Activated naive CD8-positive, alpha-beta T cell treated with anti-CD3 and anti-CD28 coated beads, Interleukin-2, amount 10 ng/mL, durations not matched to agents 7 days and 5 days (primary cell): ENCODE data around the gene NAA25. TPM values are rescaled to one million over a fixed set of nuclear protein-coding genes. Genes with fewer than 3 reads are reported as not detected.
"Not testable (repeated sequence)": the region's sequence is repeated elsewhere in the genome, so short reads cannot be mapped to it uniquely, and the experiment has no call there.

Experiments
- ATAC-seq: fragments of 150-1000 bp; cut with Tn5 transposase; one replicate; pipeline ENCODE4 v1.10.0; 2021; ENCODE audit warnings: low read depth, moderate library complexity
- POLR2A ChIA-PET: fragments of 350-600 bp; sonication (Branson Sonifier 250); formaldehyde crosslinking; loops from one replicate; lab custom pipeline; 2021; ENCODE audit warnings: antibody characterized with exemption; lab: Charles Lee
- DNase-seq: peaks from one replicate; pipeline ENCODE4 v3.0.0; 2021
- H3K27ac Mint-ChIP-seq: one replicate; pipeline ENCODE4 v1.8.0; 2022; ENCODE audit warnings: mild to moderate bottlenecking, mixed read lengths
- H3K27me3 Mint-ChIP-seq: one replicate; pipeline ENCODE4 v1.8.0; 2022; ENCODE audit warnings: mild to moderate bottlenecking, moderate library complexity, mixed read lengths
- H3K36me3 Mint-ChIP-seq: one replicate; pipeline ENCODE4 v1.8.0; 2021; ENCODE audit warnings: mild to moderate bottlenecking, mixed read lengths
- H3K4me1 Mint-ChIP-seq: one replicate; pipeline ENCODE4 v1.8.0; 2021; ENCODE audit warnings: mixed read lengths
- H3K4me3 Mint-ChIP-seq: one replicate; pipeline ENCODE4 v1.8.0; 2022; ENCODE audit warnings: mild to moderate bottlenecking, moderate library complexity, mixed read lengths
- H3K9me3 Mint-ChIP-seq: one replicate; pipeline ENCODE4 v1.8.0; 2021; ENCODE audit warnings: mixed read lengths
- total RNA-seq, 2 experiments: library from RNA; stranded (reverse); gene quantifications; one replicate each; pipeline ENCODE4 v1.2.3, GENCODE V29; 2021

NAA25 gene
- total RNA-seq, 2 experiments from 2014 or later, result 26.0 to 28.5 TPM

DNA sequence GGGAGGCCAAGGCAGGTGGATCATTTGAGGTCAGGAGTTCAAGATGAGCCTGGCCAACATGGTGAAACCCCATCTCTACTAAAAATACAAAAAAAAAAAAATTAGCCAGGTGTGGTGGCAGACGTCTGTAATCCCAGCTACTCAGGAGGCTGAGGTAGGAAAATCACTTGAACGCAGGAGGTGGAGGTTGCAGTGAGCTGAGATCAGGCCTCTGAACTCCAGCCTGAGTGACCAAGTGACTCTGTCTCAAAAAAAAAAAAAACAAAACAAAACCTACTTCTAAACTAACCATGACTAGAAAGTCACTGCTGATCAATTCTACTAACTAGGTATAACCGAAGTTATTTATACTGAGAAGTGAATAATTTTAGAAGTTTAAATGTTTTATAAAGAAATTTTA, 99.0 kb downstream of the NAA25 start:
- Mint-ChIP-seq H3K4me1 (peaks cover 27% of the 10 kb centered on the region), H3K36me3 (peaks cover 21% of the 10 kb centered on the region)
- POLR2A ChIA-PET, result interaction anchor here (0.6 to 6.5 kb wide), 3 partner anchors 12 to 1861 kb away, joined by 3 to 218 read pairs (median 4); no protein-coding TSS in a partner anchor
- not testable (repeated sequence) for H3K27me3 Mint-ChIP-seq, ATAC-seq, H3K4me3 Mint-ChIP-seq, H3K27ac Mint-ChIP-seq, H3K9me3 Mint-ChIP-seq, DNase-seq

DNA sequence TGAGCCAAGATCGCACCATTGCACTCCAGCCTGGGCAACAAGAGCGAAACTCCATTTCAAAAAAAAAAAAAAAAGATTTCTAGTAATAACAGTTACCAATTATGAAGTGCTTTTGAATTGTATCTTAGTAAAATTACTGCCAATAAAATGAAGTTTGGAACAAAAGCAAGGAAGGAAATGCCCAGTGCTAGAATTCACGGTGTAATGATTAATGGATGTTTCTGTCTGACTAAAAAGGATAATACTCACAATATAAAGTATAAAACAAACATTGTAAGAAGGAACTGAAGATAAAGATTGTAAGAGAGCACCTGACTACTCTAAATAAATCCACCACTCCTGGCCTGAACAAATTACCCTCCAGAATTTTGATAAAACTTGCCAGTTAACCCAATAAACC, 99.7 kb downstream of the NAA25 start:
- DNase-seq, result no peak

DNA sequence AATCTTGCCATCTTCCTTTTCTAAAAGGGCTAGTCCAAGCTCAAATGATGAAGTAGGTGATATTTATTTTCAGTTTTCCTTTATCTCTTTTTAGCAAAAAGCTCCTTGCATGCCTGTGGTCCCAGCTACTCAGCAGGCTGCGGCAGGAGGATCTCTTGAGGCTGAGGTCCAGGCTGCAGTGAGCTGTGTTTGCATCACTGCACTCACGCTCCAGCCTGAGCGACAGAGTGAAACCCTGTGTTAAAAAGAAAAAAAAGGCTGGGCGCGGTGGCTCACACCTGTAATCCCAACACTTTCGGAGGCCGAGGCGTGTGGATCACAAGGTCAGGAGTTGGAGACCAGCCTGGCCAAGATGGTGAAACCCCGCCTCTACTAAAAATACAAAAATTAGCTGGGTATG, 100.6 kb downstream of the NAA25 start:
- no peak overlapping the region for H3K27ac Mint-ChIP-seq
- peaks cover 1% of the 10 kb centered on the region for H3K9me3 Mint-ChIP-seq
- H3K4me3 Mint-ChIP-seq, result no peak overlapping the region
- H3K36me3 Mint-ChIP-seq, result peaks cover 22% of the 10 kb centered on the region
- POLR2A ChIA-PET, result no interaction called here
- peaks cover 25% of the 10 kb centered on the region for H3K4me1 Mint-ChIP-seq
- no peak for DNase-seq
- no peak for ATAC-seq
- H3K27me3 Mint-ChIP-seq, result no peaks in the 10 kb centered on the region

More for the DNA sequence above, 99.7 kb downstream of the NAA25 start:
- Mint-ChIP-seq H3K27me3 (no peaks in the 10 kb centered on the region), H3K36me3 (peaks cover 16% of the 10 kb centered on the region), H3K27ac (no peak overlapping the region), H3K4me3 (no peak overlapping the region), H3K9me3 (peaks cover 1% of the 10 kb centered on the region), H3K4me1 (peaks cover 23% of the 10 kb centered on the region)
- no peak for ATAC-seq
- POLR2A ChIA-PET, result interaction anchor here (0.7 kb wide), 1 partner anchor 8 kb away, joined by 4 read pairs; no protein-coding TSS in a partner anchor

- Mint-ChIP-seq H3K27me3 (no peaks in the 10 kb centered on the region), H3K4me1 (peaks cover 34% of the 10 kb centered on the region), H3K9me3 (no peaks in the 10 kb centered on the region), H3K36me3 (peaks cover 17% of the 10 kb centered on the region), H3K27ac (no peak overlapping the region), H3K4me3 (no peak overlapping the region)
- POLR2A ChIA-PET, result no interaction called here
- DNase-seq (no peak), ATAC-seq (no peak)
Observed at GRCh38 chr12:112005419-112006395, 102.9 kb downstream of the NAA25 start.

GRCh38 chr12:112004041-112004440, 104.5 kb downstream of the NAA25 start:
- H3K27ac Mint-ChIP-seq, result no peak overlapping the region
- peaks cover 32% of the 10 kb centered on the region for H3K4me1 Mint-ChIP-seq

DNA sequence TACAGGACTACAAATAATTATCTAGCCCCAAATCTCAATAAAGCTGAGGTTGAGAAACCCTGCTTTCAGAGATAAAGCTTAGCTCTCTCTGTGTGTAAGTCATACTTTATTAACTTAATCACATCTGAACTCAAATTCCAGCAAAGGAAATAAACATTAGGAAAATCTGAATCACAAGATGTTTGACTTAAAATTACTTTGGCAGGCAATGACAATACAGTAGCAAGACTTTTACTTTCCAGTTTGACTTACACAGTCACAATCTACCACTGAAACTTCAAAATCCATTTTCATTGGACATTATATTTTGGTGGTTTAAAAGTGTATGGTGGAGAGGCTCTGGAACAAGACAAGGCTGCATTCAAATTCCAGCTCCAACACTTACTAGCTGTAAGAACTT, 107.0 kb downstream of the NAA25 start:
- Mint-ChIP-seq H3K27ac (peak overlapping the region; percentile 77), H3K4me3 (peak overlapping the region; percentile 63), H3K36me3 (peaks cover 24% of the 10 kb centered on the region), H3K27me3 (no peaks in the 10 kb centered on the region), H3K9me3 (no peaks in the 10 kb centered on the region), H3K4me1 (peaks cover 38% of the 10 kb centered on the region)
- POLR2A ChIA-PET, result interaction anchor here (1.0 to 13.9 kb wide), 2 partner anchors 9 to 11 kb away, joined by 4 to 218 read pairs; partner anchors contain the start of genes ERP29 and TMEM116
- DNase-seq (no peak), ATAC-seq (peak; percentile 43)

More at GRCh38 chr12:112004041-112004440, 104.5 kb downstream of the NAA25 start:
- Mint-ChIP-seq H3K36me3 (peaks cover 18% of the 10 kb centered on the region), H3K27me3 (no peaks in the 10 kb centered on the region), H3K4me3 (no peak overlapping the region), H3K9me3 (no peaks in the 10 kb centered on the region)
- DNase-seq (no peak), ATAC-seq (no peak)
- POLR2A ChIA-PET, result interaction anchor here (0.6 to 13.9 kb wide), 4 partner anchors 9 to 69 kb away, joined by 3 to 218 read pairs (median 5); partner anchors contain the start of genes ERP29 and TMEM116

- Mint-ChIP-seq H3K9me3 (no peaks in the 10 kb centered on the region), H3K4me3 (no peak overlapping the region), H3K4me1 (peaks cover 38% of the 10 kb centered on the region), H3K27me3 (no peaks in the 10 kb centered on the region), H3K27ac (no peak overlapping the region), H3K36me3 (peaks cover 24% of the 10 kb centered on the region)
- DNase-seq (no peak), ATAC-seq (no peak)
- POLR2A ChIA-PET, result interaction anchor here (0.5 to 13.9 kb wide), 3 partner anchors 8 to 12 kb away, joined by 4 to 218 read pairs (median 4); partner anchors contain the start of genes ERP29 and TMEM116
Observed at GRCh38 chr12:112000820-112001219, 107.8 kb downstream of the NAA25 start.

GRCh38 chr12:111999129-111999528, 109.5 kb downstream of the NAA25 start:
- H3K4me1 Mint-ChIP-seq, result peaks cover 48% of the 10 kb centered on the region
- not testable (repeated sequence) for ATAC-seq, H3K4me3 Mint-ChIP-seq, H3K9me3 Mint-ChIP-seq, DNase-seq, H3K27me3 Mint-ChIP-seq, H3K27ac Mint-ChIP-seq
- peaks cover 22% of the 10 kb centered on the region for H3K36me3 Mint-ChIP-seq
- POLR2A ChIA-PET, result interaction anchor here (13.9 kb wide), 1 partner anchor 14 kb away, joined by 218 read pairs; the partner anchor contains the start of genes ERP29 and TMEM116

DNA sequence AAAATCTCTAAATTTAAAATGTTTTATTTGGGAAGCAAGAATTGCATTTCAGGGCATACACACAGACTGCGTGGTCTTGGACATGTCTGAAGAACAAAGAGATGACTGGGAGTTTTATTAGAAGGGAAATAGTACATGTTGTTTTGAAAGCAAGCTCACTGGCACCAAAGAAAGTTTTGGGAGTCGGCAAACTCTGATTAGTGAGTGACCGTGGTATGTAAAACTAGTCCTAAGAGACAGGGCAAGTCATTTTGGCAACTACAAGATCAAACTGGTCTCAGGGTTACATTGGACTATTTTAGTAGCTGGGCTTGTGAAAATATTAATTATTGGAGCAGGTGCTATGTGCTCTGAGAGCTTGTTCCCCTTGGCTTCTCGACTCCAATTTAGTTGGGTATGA, 110.6 kb downstream of the NAA25 start:
- peaks cover 18% of the 10 kb centered on the region for H3K36me3 Mint-ChIP-seq
- ATAC-seq, result no peak
- POLR2A ChIA-PET, result interaction anchor here (0.5 to 13.9 kb wide), 3 partner anchors 15 to 394 kb away, joined by 3 to 218 read pairs (median 3); partner anchors contain the start of genes ERP29 and TMEM116
- H3K4me1 Mint-ChIP-seq, result peaks cover 55% of the 10 kb centered on the region
- H3K27ac Mint-ChIP-seq, result no peak overlapping the region
- no peaks in the 10 kb centered on the region for H3K9me3 Mint-ChIP-seq
- no peak for DNase-seq
- no peaks in the 10 kb centered on the region for H3K27me3 Mint-ChIP-seq
- H3K4me3 Mint-ChIP-seq, result no peak overlapping the region

- H3K27me3 Mint-ChIP-seq, result no peaks in the 10 kb centered on the region
- DNase-seq, result no peak
- POLR2A ChIA-PET, result interaction anchor here (13.9 kb wide), 1 partner anchor 15 kb away, joined by 218 read pairs; the partner anchor contains the start of genes ERP29 and TMEM116
- no peaks in the 10 kb centered on the region for H3K9me3 Mint-ChIP-seq
- peaks cover 12% of the 10 kb centered on the region for H3K36me3 Mint-ChIP-seq
- no peak overlapping the region for H3K27ac Mint-ChIP-seq
- no peak overlapping the region for H3K4me3 Mint-ChIP-seq
- no peak for ATAC-seq
- H3K4me1 Mint-ChIP-seq, result peaks cover 56% of the 10 kb centered on the region
Observed at GRCh38 chr12:111997300-111997699, 111.3 kb downstream of the NAA25 start.

DNA sequence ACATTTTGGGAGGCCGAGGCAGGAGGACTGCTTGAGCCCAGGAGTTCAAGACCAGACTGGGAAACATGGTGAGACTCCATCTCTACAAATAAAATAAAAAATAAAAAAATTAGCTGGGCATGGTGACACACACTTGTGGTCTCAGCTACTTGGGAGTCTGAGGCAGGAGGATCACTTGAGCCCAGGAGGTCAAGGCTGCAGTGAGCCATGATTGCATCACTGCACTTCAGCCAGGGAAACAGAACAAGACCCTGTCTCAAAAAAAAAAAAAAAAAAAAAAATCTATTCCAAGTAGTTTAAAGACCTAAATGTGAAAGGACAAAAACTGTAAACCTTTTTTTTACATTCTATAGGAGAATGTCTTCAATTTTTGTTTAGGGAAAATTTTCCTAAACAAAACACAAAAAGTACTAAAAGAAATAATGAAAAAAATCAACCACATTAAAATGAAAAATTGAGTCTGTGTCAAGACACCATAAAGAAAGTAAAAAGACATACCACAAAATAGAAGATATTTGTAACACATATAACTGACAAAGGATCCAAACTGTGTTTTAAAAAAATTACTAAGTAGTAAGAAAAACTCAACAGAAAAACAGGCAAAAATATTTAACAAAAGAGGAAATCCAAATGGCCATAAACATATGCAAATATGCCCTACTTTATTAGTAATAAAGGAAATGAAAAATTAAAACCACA, 112.7 kb downstream of the NAA25 start:
- POLR2A ChIA-PET, result interaction anchor here (0.7 to 13.9 kb wide), 3 partner anchors 11 to 45 kb away, joined by 6 to 218 read pairs (median 7); partner anchors contain the start of genes ERP29 and TMEM116
- H3K27me3 Mint-ChIP-seq, result no peaks in the 10 kb centered on the region
- no peaks in the 10 kb centered on the region for H3K9me3 Mint-ChIP-seq
- ATAC-seq, result no peak
- H3K4me3 Mint-ChIP-seq, result no peak overlapping the region
- peaks cover 51% of the 10 kb centered on the region for H3K4me1 Mint-ChIP-seq
- no peak for DNase-seq
- H3K27ac Mint-ChIP-seq, result peak overlapping the region; percentile 94
- peaks cover 16% of the 10 kb centered on the region for H3K36me3 Mint-ChIP-seq

DNA sequence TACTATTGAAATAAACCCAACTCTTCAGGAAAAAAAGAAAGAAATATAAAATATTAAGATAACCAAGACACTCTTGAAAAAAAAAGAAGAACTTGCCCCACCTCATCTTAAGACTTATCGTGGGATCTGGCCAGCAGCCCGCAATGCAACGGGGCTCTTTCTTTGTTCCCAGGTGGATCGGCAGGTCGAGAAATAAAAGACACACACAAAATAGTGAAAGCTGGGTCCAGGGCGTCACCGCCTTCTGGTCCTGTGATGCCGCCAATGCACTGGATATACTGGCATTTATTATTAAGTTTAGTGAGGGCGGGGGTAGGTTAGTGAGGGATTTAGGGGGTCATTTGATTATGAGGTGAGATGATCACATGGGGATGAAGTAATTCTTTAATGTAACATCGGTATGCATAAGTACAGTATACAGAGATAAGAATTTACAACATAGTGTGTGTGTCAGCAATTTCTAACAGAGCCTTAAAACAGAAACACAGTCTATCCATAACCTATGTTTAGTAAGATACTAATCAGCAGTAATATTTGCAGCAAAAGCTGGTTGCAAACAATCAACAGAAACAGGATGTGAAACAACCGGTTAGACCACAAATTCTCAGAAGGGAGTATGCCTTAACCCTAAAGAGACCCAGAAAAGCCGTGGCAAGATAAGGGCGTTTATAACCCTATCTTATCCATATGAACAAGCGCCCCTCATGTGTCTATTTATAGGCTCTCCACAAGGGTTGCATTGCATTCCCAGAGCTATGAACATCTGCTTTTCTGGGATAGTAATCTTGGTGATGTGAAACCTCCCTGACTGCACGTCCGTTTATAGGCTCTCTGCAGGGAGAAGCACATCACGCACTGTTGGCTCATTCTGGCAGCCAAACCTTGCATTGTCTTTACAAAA, 114.1 kb downstream of the NAA25 start:
- H3K9me3 Mint-ChIP-seq, ATAC-seq, H3K27me3 Mint-ChIP-seq: not testable (repeated sequence)
- POLR2A ChIA-PET, result interaction anchor here (1.0 to 13.9 kb wide), 5 partner anchors 9 to 115 kb away, joined by 3 to 218 read pairs (median 7); partner anchors contain the start of genes ERP29 and TMEM116
- Mint-ChIP-seq H3K36me3 (peaks cover 13% of the 10 kb centered on the region), H3K4me1 (peaks cover 47% of the 10 kb centered on the region), H3K4me3 (peak overlapping the region; percentile 86), H3K27ac (peak overlapping the region; percentile 94)
- DNase-seq, result peak; percentile 47
